ACC112 (cell line): ENCODE data around the gene SEC22A.

Source experiments
- H2AFZ ChIP-seq: fragments of 200-600 bp; sonication (generic); one replicate; pipeline ENCODE4 v1.6.0; 2017; ENCODE audit warnings: antibody characterized with exemption, low read length; ENCODE audit not compliant: unreplicated experiment
- H3K27ac ChIP-seq: fragments of 200-600 bp; sonication (generic); 2 replicates; pipeline ENCODE4 v1.5.1; 2014; ENCODE audit warnings: low read depth, mild to moderate bottlenecking, antibody characterized with exemption, low read length, moderate library complexity
- H3K27me3 ChIP-seq: fragments of 200-600 bp; sonication (generic); 2 replicates; pipeline ENCODE4 v1.6.1; 2014; ENCODE audit warnings: mild to moderate bottlenecking, antibody characterized with exemption, low read length, moderate library complexity, mixed read lengths; ENCODE audit not compliant: insufficient read depth
- H3K36me3 ChIP-seq: fragments of 200-600 bp; sonication (generic); 2 replicates; pipeline ENCODE4 v1.6.1; 2016; ENCODE audit warnings: mild to moderate bottlenecking, antibody characterized with exemption, low read length, moderate library complexity, mixed read lengths; ENCODE audit not compliant: insufficient read depth
- H3K4me1 ChIP-seq: fragments of 200-600 bp; sonication (generic); one replicate; pipeline ENCODE4 v1.6.1; 2016; ENCODE audit warnings: low read length, mixed read lengths; ENCODE audit not compliant: insufficient read depth, unreplicated experiment, control insufficient read depth
- H3K4me3 ChIP-seq: fragments of 200-600 bp; sonication (generic); 2 replicates; pipeline ENCODE4 v1.5.1; 2014; ENCODE audit warnings: mild to moderate bottlenecking, low read depth, low read length
- H3K79me2 ChIP-seq: fragments of 200-600 bp; sonication (generic); one replicate; pipeline ENCODE4 v1.6.0; 2016; ENCODE audit warnings: low read length; ENCODE audit not compliant: control insufficient read depth, unreplicated experiment, insufficient read depth

The SEC22A gene

GRCh38 chr3:123286308-123287023, 84.7 kb downstream of the SEC22A start:
- Histone ChIP-seq H2AFZ (no peak overlapping the region), H3K36me3 (no peaks in the 10 kb centered on the region), H3K27me3 (peaks cover 28% of the 10 kb centered on the region), H3K27ac (no peak overlapping the region), H3K79me2 (no peaks in the 10 kb centered on the region), H3K4me1 (no peaks in the 10 kb centered on the region), H3K4me3 (no peak overlapping the region)

- H3K36me3 ChIP-seq = no peaks in the 10 kb centered on the region
- no peaks in the 10 kb centered on the region for H3K4me1 ChIP-seq
- no peak overlapping the region for H3K4me3 ChIP-seq
- no peak overlapping the region for H3K27ac ChIP-seq
- H3K27me3 ChIP-seq = peaks cover 36% of the 10 kb centered on the region
- H3K79me2 ChIP-seq = no peaks in the 10 kb centered on the region
- H2AFZ ChIP-seq = no peak overlapping the region
Measured at GRCh38 chr3:123287051-123287961, 85.6 kb downstream of the SEC22A start.

- Histone ChIP-seq H2AFZ (no peak overlapping the region), H3K4me3 (no peak overlapping the region)
Measured at GRCh38 chr3:123287962-123288302, 86.2 kb downstream of the SEC22A start.

GRCh38 chr3:123289391-123290106, 87.8 kb downstream of the SEC22A start:
- Histone ChIP-seq H3K4me1 (no peaks in the 10 kb centered on the region), H3K27ac (no peak overlapping the region), H3K27me3 (peaks cover 54% of the 10 kb centered on the region), H3K36me3 (no peaks in the 10 kb centered on the region), H2AFZ (no peak overlapping the region), H3K79me2 (no peaks in the 10 kb centered on the region), H3K4me3 (no peak overlapping the region)

More at GRCh38 chr3:123287962-123288302, 86.2 kb downstream of the SEC22A start:
- no peaks in the 10 kb centered on the region for H3K36me3 ChIP-seq
- no peaks in the 10 kb centered on the region for H3K79me2 ChIP-seq
- H3K4me1 ChIP-seq = no peaks in the 10 kb centered on the region
- peaks cover 39% of the 10 kb centered on the region for H3K27me3 ChIP-seq
- H3K27ac ChIP-seq = no peak overlapping the region

- H3K27me3 ChIP-seq = peaks cover 60% of the 10 kb centered on the region
- no peak overlapping the region for H3K4me3 ChIP-seq
- no peak overlapping the region for H3K27ac ChIP-seq
- H2AFZ ChIP-seq = no peak overlapping the region
- H3K79me2 ChIP-seq = no peaks in the 10 kb centered on the region
- H3K4me1 ChIP-seq = no peaks in the 10 kb centered on the region
- H3K36me3 ChIP-seq = no peaks in the 10 kb centered on the region
Measured at GRCh38 chr3:123290107-123290930, 88.6 kb downstream of the SEC22A start.

GRCh38 chr3:123290962-123291361, 89.2 kb downstream of the SEC22A start:
- Histone ChIP-seq H2AFZ (no peak overlapping the region), H3K36me3 (no peaks in the 10 kb centered on the region), H3K4me1 (no peaks in the 10 kb centered on the region), H3K27me3 (peaks cover 63% of the 10 kb centered on the region), H3K27ac (no peak overlapping the region), H3K79me2 (no peaks in the 10 kb centered on the region), H3K4me3 (no peak overlapping the region)

GRCh38 chr3:123291404-123291803, 89.7 kb downstream of the SEC22A start:
- no peak overlapping the region for H2AFZ ChIP-seq
- H3K36me3 ChIP-seq = no peaks in the 10 kb centered on the region
- H3K27ac ChIP-seq = no peak overlapping the region
- no peak overlapping the region for H3K4me3 ChIP-seq
- H3K4me1 ChIP-seq = no peaks in the 10 kb centered on the region
- H3K79me2 ChIP-seq = no peaks in the 10 kb centered on the region
- peaks cover 63% of the 10 kb centered on the region for H3K27me3 ChIP-seq

GRCh38 chr3:123292321-123293310, 90.9 kb downstream of the SEC22A start:
- Histone ChIP-seq H2AFZ (no peak overlapping the region), H3K79me2 (no peaks in the 10 kb centered on the region), H3K4me1 (no peaks in the 10 kb centered on the region), H3K27ac (no peak overlapping the region), H3K36me3 (no peaks in the 10 kb centered on the region), H3K27me3 (peaks cover 63% of the 10 kb centered on the region), H3K4me3 (no peak overlapping the region)

- H3K79me2 ChIP-seq = no peaks in the 10 kb centered on the region
- peaks cover 53% of the 10 kb centered on the region for H3K27me3 ChIP-seq
- no peak overlapping the region for H2AFZ ChIP-seq
- H3K36me3 ChIP-seq = no peaks in the 10 kb centered on the region
- H3K4me1 ChIP-seq = peaks cover 12% of the 10 kb centered on the region
- no peak overlapping the region for H3K4me3 ChIP-seq
- H3K27ac ChIP-seq = no peak overlapping the region
Measured at GRCh38 chr3:123294296-123294938, 92.7 kb downstream of the SEC22A start.
